AG08396 (cell line): Measurements from ENCODE around the gene PYROXD2.
"Not testable (repeated sequence)": the region's sequence is repeated elsewhere in the genome, so short reads cannot be mapped to it uniquely, and the experiment has no call there.

Experiments
- DNase-seq: peaks from one replicate; pipeline ENCODE4 v3.0.0; 2012; ENCODE audit warnings: low spot score, mixed read lengths

PYROXD2 gene

GRCh38 chr10:98390406-98390805 lies 24.6 kb downstream of the PYROXD2 start:
- no peak for DNase-seq

- no peak for DNase-seq
These were observed 25.6 kb downstream of the PYROXD2 start for GRCh38 chr10:98389398-98389797.

DNA sequence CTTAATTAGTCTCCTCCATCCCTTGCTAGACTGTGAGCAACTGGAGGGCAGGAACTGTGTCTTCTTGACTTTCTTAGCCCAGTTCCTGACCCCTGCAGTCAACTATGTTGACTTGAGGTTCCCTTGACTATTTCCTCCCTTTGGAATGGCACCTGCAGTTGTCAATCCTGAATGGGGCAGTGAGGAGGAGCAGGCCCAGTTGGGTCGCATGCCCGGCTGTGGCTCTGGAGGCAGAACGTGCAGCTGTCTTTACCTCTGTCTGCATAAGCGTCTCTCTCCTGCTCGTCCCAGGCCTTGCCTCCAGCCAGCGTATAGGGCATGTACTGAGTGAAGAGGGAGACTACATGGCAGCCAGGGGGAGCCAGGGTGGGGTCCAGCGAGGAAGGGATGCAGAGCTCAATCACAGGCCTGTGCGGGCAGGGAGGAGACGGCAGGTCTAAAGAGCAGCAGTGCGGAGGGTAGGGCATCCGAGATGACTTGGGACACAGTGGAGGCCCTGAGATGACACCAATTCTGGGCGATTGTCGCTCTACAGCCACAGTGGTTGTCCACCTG lies 26.8 kb downstream of the PYROXD2 start:
- no peak for DNase-seq

DNA sequence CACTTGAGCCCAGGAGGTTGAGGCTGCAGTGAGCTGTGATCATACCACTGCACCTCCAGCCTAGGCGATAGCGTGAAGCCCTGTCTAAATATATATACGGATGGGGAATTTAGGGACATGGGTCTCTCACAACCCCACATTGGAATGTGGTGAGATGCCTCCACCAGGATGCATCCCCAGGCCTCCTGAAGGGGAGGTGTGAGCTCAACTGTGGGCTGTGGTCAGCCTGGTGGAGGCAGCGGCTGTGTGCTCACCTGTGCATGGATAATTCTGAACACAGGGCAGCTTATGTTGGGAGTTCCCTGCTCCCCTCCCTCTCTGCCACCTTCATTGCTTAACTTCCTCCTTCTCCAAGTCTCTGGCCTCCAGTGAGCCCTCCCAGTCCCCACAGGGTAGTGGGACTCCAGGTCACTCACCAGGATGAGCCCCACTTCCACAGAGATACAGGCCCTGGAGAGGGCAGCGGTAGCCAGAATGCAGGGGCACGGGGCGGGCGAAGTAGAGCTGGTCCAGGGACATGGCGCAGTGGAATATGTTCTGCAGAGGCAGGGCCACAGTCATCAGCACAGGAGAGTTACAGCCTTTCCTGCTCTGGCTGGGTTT lies 30.4 kb downstream of the PYROXD2 start:
- DNase-seq, result no peak

- DNase-seq, result no peak
These were observed 31.1 kb downstream of the PYROXD2 start for GRCh38 chr10:98383869-98384268.

- not testable (repeated sequence) for DNase-seq
These were observed 31.8 kb downstream of the PYROXD2 start for GRCh38 chr10:98383134-98383667.

GRCh38 chr10:98382691-98383101 lies 32.3 kb downstream of the PYROXD2 start:
- no peak for DNase-seq

DNA sequence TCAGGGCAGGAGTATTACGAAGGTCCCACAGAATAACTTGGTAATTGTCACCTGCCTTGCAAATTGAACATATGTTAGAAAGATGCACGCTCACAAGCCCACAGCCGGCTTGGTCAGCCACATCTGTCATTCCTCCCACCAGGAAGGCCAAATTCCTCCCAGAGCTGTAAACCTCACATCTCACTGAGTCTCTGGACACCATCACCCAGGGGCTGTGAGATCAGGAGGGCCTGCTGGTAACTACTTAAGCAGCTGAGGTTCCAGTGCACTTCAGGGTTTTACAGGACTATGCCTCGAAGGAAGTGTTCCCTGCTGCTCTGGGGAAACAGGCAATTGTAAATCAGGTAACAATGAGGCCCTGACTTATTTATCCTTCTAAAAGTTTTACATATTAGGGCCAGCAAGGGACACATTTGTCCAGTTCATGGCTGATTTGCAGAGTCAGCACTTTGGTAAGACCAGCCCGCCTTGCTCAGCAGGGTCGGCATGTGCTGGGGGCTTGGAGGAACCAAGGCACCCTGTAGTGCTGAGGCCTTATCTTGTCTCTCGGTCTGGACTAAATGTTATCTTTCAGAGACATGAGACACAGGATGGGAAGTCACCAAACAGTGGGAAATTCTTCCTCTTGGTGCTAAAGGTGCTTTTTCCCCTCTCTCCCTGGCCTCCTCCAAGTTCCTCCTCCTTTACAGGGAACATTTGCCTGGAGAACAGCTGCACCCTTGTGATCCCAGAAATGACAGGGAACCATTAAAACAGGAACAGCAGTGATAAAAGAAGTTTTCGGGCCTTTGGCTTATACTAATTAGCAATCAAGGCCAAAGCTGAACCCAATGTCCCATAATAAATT lies 34.3 kb downstream of the PYROXD2 start:
- no peak for DNase-seq

GRCh38 chr10:98378722-98379121 lies 36.3 kb downstream of the PYROXD2 start:
- DNase-seq, result no peak

GRCh38 chr10:98377536-98377935 lies 37.4 kb downstream of the PYROXD2 start:
- DNase-seq, result no peak

- DNase-seq, result no peak
These were observed 38.0 kb downstream of the PYROXD2 start for GRCh38 chr10:98377001-98377400.

- DNase-seq, result no peak
These were observed 38.5 kb downstream of the PYROXD2 start for GRCh38 chr10:98376485-98376884.

DNA sequence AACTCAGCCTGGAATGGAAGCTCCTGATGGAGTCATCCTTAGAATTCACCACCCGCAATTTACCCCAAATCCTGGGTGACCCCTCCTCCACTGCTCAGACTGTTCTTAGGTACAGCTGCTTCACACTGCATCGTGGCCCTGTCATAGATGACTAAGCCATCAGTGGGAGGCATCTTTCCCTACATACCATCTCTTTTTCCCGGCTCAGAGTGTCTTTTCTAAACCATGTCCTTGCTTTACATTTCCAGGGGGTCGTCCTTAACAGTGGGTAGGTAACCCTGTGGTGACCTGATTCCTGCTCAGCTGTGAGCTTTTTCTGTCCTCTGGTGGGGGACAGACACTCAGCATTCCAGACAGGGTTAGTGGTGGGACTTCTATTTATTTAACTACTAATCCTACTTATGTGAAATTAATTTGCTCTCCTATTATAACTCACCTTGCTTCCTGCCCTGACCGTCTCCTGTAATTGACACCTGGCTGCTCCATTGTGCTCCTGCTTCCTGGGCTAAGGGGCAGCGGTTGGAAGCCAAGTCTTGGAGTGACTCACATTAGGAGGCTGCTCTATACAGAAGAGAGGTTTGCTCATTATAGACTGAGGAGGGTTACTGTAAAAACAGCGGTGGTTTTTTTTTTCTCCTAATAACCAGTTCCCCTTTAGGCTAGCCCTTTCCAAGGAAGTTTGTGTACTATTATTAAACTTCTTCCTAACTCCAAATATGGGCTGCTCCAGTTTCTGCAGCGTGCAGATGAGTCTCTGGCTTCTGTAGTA lies 40.6 kb downstream of the PYROXD2 start:
- DNase-seq, result peak; percentile 63

DNA sequence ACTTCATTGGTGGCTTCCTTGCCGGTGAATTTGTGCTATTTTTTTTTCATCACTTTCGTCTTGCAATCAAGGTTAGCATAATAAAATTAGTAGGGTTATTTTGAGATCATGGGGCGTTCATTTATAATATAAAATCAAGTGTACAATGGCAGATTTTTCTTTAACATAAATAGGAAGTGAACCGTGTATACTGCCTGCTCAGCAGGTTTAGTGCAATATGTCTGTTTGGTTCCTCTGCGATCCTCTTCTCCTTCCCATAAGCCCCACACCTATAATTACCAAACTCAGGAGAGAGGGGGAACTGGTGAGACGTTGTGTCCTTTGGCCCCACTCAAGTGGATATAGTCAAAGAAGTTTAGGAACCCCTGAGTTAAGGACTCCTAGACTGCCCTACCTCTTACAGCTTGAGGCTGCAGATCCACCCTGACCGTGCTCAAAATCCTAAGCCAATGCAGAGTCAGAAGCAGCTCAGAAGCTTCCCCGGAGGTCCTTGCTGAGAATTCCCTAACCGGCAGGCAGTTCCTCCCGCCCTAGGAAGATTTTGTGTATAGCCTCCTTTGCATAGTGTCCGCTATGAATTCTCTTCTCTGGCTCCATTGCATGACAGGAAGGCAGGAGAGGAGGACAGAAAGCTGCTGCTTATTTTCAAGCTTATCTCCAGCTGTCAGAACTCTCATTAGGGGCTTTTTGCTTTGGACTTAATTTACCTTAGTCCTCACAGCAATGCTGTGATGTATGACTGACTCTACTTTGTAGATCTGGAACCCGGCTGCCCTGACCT lies 41.5 kb downstream of the PYROXD2 start:
- DNase-seq, result no peak

- no peak for DNase-seq
These were observed 43.9 kb downstream of the PYROXD2 start for GRCh38 chr10:98370831-98371820.

- DNase-seq, result no peak
These were observed 45.2 kb downstream of the PYROXD2 start for GRCh38 chr10:98369801-98370200.

GRCh38 chr10:98368644-98369043 lies 46.3 kb downstream of the PYROXD2 start:
- no peak for DNase-seq

DNA sequence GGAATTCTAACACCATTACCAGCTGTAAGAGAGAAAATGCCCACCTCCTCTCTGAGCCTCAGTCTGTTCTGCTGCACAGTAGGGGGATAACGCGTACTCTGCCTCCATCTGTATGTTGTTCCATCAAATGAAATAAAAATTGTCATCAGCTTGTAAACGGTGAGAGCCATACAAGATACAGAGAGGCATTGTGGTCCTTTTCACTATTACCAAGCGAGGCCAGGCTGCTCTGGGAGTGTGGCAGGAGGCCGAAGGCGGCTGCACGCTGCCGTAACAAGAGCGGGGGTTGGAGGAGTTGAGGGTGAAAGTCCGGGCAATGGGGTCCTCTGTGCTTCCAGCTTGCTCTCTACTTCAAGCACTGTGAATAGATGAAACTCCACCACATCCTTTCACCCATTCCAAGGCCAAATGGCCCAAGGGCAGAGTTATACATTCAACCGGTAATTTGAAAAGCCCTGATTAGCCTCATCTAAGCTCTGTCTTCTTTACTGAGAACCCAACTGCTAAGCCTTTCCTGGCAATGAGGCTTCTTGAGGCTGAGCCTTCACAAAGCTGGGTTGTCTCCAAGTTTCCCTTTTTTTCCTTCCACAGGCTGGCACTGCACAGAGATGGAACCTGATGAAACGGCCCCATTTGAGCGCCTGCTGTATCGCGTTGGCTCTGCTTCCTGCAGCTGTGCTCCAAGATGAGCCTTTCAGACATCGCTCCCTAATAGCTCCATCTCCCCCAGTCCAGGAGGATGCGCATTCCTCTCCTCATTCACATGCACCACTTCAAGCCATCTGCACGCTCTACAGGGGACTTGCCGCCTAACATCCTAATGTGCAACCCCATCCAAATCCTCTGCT lies 47.2 kb downstream of the PYROXD2 start:
- no peak for DNase-seq

GRCh38 chr10:98366062-98366530 lies 48.9 kb downstream of the PYROXD2 start:
- no peak for DNase-seq
